8988T (cell line): ENCODE measurements around the gene PLXNB2.
"Not testable (repeated sequence)": the region's sequence is repeated elsewhere in the genome, so short reads cannot be mapped to it uniquely, and the experiment has no call there.

Experiments used
- DNase-seq: peaks from one replicate; pipeline ENCODE4 v3.0.0; 2011

PLXNB2 gene

DNA sequence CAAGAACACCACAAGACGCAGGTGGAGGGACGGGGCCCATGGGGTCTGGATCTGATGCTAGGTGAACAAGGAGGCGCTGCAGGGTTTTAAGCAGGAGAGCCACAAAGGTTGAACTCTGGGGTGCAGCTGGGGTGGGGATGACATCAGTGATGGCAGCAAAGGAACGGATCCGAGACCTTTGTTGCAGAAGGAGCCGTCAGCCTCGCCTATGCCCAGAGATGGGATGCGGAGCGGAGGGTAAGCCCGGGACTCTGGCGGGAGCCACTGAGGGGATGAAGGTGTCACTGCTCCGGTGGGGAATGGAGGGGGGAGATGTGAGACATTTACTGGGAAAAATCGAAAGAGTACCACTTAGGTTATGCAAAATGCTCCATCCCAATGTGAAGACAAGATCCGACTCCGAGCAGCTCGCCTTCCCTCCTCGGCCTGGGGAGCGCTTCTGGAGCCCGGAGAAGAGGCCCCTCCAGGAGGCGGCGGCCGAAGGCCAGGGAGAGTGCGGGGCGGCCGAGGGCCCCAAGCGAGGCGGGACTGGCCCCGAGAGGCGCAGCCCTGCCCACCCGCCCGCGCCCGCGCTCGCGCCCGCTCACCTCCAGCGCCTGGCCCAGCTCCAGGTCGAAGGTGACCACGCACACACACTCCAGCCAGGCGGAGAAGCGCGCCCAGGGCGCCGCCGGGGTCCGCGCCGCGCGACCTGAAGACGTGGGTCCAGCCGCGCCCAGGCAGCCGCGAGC is 18.9 kb upstream of the PLXNB2 start:
- peak; percentile 9 for DNase-seq

DNA sequence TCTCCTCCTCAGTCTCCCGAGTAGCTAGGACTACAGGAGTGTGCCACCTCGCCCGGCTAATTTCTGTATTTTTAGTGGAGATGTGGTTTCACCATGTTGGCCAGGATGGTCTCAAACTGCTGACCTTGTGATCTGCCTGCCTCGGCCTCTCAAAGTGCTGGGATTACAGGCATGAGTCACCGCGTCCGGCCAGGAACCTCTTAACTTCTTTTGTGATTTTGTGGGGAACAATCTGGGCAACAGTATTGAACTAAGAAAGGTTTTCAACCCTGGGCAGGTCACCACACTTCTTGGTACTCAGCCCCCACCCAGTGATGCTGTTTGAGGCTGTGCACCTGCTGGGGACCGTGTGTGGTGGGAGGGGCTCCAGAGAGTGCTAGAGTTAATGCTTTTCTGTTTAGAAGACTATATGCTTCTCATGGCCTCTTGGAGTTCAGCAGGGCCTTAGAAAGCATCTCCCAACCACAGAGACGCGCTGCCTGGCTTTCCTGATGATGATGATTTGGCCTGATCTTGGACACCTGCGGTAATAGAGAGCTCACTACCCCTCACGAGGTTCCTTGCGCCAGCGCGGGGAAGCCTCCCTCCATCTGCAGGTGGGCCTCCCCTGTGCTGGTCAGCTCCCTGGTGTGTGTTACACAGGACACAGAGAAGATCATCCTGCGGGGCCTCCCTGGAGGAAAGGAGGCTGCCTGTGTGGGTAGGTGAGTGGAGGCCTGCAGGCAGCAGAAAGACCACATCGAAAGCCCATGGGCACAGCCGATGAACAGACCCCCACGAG is 18.2 kb upstream of the PLXNB2 start:
- peak; percentile 10 for DNase-seq

GRCh38 chr22:50323900-50324299 is 16.5 kb upstream of the PLXNB2 start:
- peak; percentile 6 for DNase-seq

GRCh38 chr22:50322382-50323104 is 15.1 kb upstream of the PLXNB2 start:
- not testable (repeated sequence) for DNase-seq

DNA sequence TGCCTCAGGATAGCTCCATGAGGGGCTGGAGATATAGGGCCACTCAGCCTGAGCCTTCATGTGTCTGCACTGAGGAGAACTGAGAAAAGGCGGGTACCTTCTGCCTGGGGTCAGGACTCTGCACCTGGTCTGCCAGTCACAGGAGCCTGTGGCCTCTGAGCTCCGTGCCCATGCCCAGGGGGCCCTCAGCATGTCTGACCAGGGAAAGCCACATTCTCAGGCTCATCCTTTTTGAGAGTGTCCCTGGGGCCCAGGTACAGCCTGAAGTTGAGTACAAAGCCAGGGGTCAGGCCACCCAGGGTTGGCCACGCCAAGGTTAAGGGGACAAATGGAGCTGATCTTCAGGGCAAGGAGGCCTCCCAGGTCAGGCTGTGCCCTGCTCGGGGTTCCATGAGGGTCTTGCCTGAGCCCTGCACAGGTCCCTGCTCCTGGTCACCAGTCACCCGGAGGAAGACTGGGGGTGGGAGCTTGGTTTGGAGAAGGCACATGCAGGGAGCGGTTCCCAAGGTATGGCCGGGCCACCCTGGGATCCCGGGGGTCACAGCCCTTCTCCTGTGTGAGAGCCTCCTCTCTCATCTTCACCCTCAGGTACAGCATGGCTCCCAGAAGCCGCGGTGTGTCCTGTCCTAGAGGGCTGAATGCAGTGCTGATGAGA is 13.4 kb upstream of the PLXNB2 start:
- peak; percentile 11 for DNase-seq

DNA sequence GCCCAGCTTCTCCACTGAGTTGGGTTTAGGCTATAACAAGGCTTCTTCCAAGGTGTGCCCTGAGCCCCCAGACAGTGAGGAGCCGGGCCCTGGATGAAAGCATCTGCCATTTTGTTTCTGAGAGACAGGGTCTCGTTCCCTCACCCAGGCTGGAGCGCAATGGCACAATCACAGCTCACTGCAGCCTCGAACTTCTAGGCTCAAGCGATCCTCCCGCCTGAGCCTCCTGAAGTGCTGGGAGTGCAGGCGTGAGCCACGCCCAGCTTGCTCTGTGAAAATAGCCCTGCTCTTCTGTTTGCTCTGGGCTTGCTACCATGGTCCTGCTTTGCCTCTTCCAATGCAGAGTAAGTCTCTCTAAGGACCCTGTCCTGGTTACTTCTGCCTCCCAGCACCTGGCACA is 12.7 kb upstream of the PLXNB2 start:
- DNase-seq: no peak

DNA sequence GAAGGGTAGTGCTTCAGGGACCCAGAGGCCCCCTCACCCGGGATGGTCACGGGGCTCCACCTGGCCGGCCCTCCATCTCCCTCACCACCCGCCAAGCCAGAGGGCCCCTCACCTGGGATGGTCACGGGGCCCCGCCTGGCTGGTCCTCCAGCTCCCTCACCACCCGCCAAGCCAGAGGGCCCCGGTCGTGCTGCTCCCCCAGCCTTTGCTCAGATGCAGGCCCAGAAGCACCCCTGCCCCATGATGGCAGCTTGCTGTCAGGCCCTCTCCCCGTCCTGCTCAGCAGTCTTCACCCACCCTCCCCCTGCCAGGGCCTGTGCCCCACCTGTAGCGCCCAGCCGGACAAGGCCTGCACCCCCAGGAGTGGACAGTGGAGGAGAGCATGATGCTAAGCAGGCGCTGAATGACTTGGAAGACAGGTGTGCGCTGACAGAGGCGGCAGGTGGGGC is 12.1 kb upstream of the PLXNB2 start:
- no peak for DNase-seq

DNA sequence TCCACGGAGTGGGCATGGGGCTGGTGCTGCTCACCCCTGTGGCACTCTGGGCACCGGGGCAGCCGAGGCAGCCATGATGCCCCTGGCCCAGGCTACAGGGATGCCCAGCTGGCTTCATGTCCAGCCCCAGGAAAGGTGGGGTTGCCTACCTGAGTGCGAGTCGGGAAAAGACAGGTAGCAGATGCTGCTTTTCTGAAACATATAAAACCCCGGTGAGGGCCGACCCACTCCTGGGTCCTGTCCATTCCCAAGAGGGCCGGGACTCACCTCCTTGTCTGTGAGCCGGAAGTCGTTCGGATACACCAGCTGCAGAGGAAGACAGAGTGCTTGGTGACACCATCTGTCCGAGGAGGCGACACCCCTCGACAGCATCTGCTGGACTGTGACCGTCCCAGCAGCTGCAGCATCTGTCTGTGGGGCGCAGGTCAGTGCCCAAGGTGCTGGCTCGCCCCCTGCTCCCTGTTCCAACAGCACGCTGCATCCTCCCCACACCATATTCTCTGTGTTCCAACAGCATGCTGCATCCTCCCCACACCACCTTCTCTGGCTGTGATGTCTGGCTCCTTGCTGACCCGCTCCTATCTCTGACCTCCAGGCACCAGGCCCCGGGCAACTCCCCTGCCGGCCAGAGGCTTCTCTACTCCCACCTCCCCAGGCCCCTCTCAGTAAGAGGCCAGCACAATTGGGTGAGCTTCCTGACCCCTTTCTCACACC is 11.4 kb upstream of the PLXNB2 start:
- peak; percentile 15 for DNase-seq

GRCh38 chr22:50318356-50318697 is 10.9 kb upstream of the PLXNB2 start:
- peak; percentile 16 for DNase-seq

DNA sequence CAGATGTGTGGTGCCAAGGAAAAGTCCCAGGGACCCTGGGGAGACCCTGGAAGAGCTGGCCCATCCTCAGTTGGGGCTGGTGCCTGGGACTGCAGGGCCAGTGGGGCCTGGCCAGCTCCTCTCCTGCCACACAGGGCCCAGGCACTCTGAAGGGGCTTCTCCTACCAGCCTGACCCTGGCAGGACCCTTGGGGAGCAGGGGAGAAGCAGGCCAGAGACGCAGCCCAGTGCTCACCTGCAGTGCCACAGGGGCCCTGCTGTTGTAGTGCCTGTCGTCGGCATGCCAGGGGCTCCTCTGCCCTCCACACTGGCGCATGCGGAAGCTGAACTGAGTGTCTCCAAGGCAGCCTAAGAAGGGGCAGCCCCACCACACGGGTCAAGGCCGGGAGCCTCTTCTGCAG is 10.2 kb upstream of the PLXNB2 start:
- DNase-seq: peak; percentile 4

- peak; percentile 11 for DNase-seq
These were observed 9.7 kb upstream of the PLXNB2 start for GRCh38 chr22:50317178-50317577.

DNA sequence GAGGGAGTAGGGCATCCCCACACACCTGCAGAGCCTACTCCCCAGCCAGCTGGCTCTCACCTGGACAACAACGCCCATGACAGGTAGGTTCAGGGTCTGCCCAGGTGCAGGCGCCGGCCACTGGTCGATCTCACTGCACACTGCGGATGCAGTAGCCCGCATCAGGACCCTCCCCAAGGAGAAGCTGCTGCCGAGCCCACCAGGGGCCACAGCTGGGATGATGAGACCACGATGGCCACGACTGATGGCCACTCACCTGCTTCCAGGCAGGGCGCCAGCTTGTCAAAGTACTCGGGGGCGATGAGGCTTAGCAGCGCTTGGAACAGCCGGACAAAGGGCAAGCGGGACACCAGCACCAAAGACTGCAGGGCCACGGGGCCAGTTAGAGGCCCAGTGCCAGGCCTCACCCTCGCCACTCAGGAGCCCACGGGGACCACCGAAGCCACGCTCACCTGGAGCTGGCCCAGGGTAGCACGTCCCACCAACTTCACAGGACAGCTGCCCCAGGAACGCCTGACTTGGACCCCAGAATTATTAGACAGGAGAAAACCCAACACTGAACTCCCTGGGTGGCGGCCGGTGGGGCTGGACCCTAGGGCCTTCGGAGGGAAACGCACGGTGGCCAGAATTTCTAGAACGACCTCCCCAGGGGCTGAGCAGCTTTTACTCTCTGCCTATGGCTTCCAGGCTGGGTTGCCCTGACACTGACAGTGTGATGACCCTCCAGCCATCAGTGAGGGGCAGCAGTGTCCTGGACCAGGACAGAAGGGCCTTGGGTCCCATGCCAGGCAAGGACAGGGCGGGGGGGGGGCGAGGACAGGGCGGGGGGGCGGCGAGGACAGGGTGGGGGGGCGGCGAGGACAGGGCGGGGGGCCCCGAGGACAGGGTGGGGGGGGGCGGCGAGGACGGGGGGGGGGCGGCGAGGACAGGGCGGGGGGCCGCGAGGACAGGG is 8.9 kb upstream of the PLXNB2 start:
- DNase-seq: no peak

- peak; percentile 6 for DNase-seq
These were observed 8.1 kb upstream of the PLXNB2 start for GRCh38 chr22:50315289-50316113.

DNA sequence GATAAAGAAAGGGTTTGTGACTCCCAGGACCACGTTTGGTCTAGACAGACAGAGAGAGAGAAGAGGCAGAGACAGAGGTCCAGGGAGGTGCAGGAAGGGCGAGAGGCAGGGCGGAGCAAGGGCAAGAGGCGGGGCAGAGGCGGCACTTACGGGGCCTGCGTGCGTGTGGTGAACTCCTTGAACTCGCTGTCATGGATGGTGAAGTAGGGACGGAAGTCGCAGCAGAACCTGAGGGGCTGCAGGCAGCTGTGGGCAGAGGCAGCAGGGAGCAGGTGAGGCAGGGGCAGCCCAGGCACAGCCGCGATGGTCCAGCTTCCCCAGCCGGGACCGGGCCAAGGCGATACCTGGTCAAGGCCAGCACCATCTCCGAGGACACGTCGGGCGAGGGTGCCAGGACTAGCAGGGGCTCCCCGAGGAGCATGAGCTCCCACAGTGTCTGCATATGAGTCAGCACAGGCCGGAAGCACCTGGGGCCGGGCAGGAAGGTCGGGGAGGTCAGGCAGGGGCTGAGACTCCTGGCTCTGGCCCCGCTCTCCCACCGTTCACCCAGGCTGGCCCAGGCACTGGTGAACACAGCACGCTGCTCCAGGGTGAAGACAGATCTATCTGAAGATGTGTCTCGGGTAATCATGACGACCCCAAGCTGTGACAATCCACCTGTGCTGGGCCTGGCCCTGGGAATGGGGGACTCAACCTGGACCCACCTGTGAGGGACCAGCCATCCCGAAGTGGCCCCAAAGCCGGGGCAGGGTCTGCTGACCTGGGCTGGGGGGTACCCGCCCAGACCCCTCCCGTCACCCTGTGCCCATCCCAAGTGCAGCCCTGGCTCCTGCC is 7.2 kb upstream of the PLXNB2 start:
- peak; percentile 9 for DNase-seq

DNA sequence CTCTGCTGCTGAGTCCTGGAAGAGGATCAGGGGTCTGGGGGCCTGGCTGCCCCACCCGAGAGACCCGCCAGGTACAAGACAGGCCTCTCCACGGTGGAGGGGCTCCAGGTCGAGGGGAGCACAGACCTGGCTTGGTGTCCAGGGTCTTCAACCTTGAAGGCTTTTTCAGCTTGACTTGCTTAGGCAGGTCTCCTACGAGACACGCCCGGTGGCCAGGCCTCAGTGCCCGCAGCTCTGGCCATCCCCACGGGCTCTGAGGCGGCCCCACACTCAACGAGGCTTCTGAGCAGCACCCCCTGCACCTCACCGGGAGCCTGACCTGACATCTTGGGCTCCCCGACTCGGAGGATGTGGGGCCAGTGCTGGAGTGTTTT is 6.6 kb upstream of the PLXNB2 start:
- no peak for DNase-seq

DNA sequence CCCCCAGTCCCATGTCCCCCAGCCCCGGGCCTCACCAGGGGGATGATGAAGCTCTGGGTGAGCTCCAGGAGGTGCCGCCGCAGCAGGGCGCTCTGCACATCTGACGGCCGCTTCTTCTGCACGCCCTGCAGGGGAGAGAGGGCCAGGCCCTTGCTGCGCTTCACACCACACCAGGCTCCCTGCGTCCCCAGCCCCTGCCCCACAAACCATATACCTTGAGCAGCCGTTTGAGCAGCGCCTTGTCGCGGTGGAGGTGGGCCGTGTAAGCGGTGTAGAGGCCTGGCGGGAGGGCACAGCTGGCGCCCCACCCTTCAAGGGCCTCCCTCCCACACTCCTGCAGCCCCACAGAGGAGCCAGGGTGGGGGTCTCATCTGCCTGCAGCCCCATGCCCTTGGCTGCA is 6.2 kb upstream of the PLXNB2 start:
- DNase-seq: no peak

GRCh38 chr22:50313021-50313420 is 5.6 kb upstream of the PLXNB2 start:
- DNase-seq: no peak

GRCh38 chr22:50312371-50312770 is 4.9 kb upstream of the PLXNB2 start:
- DNase-seq: no peak

DNA sequence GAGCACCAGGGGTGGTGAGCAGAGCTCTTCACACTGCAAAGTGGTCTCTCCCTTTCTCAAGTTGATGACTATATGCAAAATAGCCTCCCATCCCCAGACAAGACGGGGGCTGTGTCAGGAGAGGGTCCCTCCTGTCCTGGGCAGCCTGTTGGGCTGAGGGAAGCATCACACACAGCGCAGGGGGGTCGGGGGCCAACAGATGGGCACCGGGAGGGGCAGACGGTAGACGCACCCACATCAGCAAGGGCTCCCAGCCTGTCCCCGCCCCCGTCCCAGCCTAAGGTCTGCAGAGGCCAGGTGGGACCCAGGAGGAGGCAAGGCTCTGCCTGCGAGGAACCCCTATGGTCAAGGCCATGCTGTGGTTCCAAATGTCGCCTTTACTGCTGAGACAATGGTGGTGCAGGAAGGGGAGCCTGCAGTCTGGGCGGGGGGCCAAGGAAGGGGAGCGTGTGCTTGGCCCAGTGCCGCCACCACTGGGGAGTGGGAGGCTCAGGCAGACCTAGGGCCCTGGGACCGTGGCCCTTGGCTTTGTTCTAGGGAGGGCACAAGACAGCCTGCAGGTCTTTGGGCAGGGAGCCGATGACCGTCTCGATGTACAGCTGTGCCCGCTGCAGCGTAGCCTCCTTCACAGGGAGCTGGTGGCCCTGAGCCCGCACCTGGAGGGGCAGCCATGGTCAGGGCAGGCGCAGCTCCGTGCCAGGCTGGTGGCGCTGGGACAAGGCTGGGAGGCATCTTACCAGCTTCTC is 4.3 kb upstream of the PLXNB2 start:
- DNase-seq: no peak
